ENCODE measurements around the gene ABCC9.
"Not testable (repeated sequence)": the region's sequence is repeated elsewhere in the genome, so short reads cannot be mapped to it uniquely, and the experiment has no call there.

ABCC9 gene

GRCh38 chr12:21921436-21921835, 19.8 kb downstream of the ABCC9 start:
- TF ChIP-seq EZH2 (IDR thresholded peaks at IDR 0.05) = no peak
- TF ChIP-seq POLR2AphosphoS5 (IDR thresholded peaks at IDR 0.05; ENCODE audit: borderline replicate concordance, low read depth, low read length) = no peak
- TF ChIP-seq FOXP2 (optimal IDR thresholded peaks at IDR 0.05; ENCODE audit: control extremely low read depth, extremely low read length, insufficient read depth) = no peak
- Histone ChIP-seq H3K9ac (ENCODE audit: insufficient read length) (no peak overlapping the region), H3K9me3 (ENCODE audit: low read depth, low read length) (no peaks in the 10 kb centered on the region), H3K4me3 (no peak overlapping the region), H3K36me3 (ENCODE audit: insufficient read depth, low read length) (no peaks in the 10 kb centered on the region), H3K27ac (no peak overlapping the region)
- DNase-seq (ENCODE audit: low read depth, low spot score) = no peak

- no peak for DNase-seq (ENCODE audit: low read depth, low spot score)
- no peaks in the 10 kb centered on the region for H3K9me3 ChIP-seq (ENCODE audit: low read depth, low read length)
- no peak overlapping the region for H3K4me3 ChIP-seq
- TF ChIP-seq POLR2AphosphoS5 (IDR thresholded peaks at IDR 0.05; ENCODE audit: borderline replicate concordance, low read depth, low read length) = no peak
- no peak for TF ChIP-seq FOXP2 (optimal IDR thresholded peaks at IDR 0.05; ENCODE audit: control extremely low read depth, extremely low read length, insufficient read depth)
- no peak for TF ChIP-seq EZH2 (IDR thresholded peaks at IDR 0.05)
- H3K27ac ChIP-seq = no peak overlapping the region
- H3K36me3 ChIP-seq (ENCODE audit: insufficient read depth, low read length) = no peaks in the 10 kb centered on the region
- no peak overlapping the region for H3K9ac ChIP-seq (ENCODE audit: insufficient read length)
These were observed 22.8 kb downstream of the ABCC9 start for GRCh38 chr12:21918456-21918855.

- H3K36me3 ChIP-seq (ENCODE audit: insufficient read depth, low read length) = no peaks in the 10 kb centered on the region
- TF ChIP-seq FOXP2 (optimal IDR thresholded peaks at IDR 0.05; ENCODE audit: control extremely low read depth, extremely low read length, insufficient read depth) (no peak), POLR2AphosphoS5 (IDR thresholded peaks at IDR 0.05; ENCODE audit: borderline replicate concordance, low read depth, low read length) (no peak), EZH2 (IDR thresholded peaks at IDR 0.05) (no peak)
- H3K4me3 ChIP-seq = no peak overlapping the region
- no peak overlapping the region for H3K9ac ChIP-seq (ENCODE audit: insufficient read length)
- no peak overlapping the region for H3K27ac ChIP-seq
- no peak for DNase-seq (ENCODE audit: low read depth, low spot score)
- H3K9me3 ChIP-seq (ENCODE audit: low read depth, low read length) = no peaks in the 10 kb centered on the region
These were observed 27.4 kb downstream of the ABCC9 start for GRCh38 chr12:21913823-21914222.

- DNase-seq (ENCODE audit: low read depth, low spot score) = no peak
- no peak overlapping the region for H3K27ac ChIP-seq
- H3K4me3 ChIP-seq = no peak overlapping the region
- H3K36me3 ChIP-seq (ENCODE audit: insufficient read depth, low read length) = no peaks in the 10 kb centered on the region
- no peak overlapping the region for H3K9ac ChIP-seq (ENCODE audit: insufficient read length)
- H3K9me3 ChIP-seq (ENCODE audit: low read depth, low read length) = no peaks in the 10 kb centered on the region
- no peak for TF ChIP-seq FOXP2 (optimal IDR thresholded peaks at IDR 0.05; ENCODE audit: control extremely low read depth, extremely low read length, insufficient read depth)
- TF ChIP-seq POLR2AphosphoS5 (IDR thresholded peaks at IDR 0.05; ENCODE audit: borderline replicate concordance, low read depth, low read length) = no peak
- no peak for TF ChIP-seq EZH2 (IDR thresholded peaks at IDR 0.05)
These were observed 28.9 kb downstream of the ABCC9 start for GRCh38 chr12:21912318-21912717.

GRCh38 chr12:21911832-21912231, 29.4 kb downstream of the ABCC9 start:
- TF ChIP-seq FOXP2 (optimal IDR thresholded peaks at IDR 0.05; ENCODE audit: control extremely low read depth, extremely low read length, insufficient read depth) = no peak
- TF ChIP-seq EZH2 (IDR thresholded peaks at IDR 0.05) = no peak
- TF ChIP-seq POLR2AphosphoS5 (IDR thresholded peaks at IDR 0.05; ENCODE audit: borderline replicate concordance, low read depth, low read length) = no peak
- H3K27ac ChIP-seq = no peak overlapping the region
- no peak for DNase-seq (ENCODE audit: low read depth, low spot score)
- no peaks in the 10 kb centered on the region for H3K9me3 ChIP-seq (ENCODE audit: low read depth, low read length)
- no peak overlapping the region for H3K9ac ChIP-seq (ENCODE audit: insufficient read length)
- H3K4me3 ChIP-seq = no peak overlapping the region
- H3K36me3 ChIP-seq (ENCODE audit: insufficient read depth, low read length) = no peaks in the 10 kb centered on the region

- Histone ChIP-seq H3K9me3 (ENCODE audit: low read depth, low read length) (no peaks in the 10 kb centered on the region), H3K9ac (ENCODE audit: insufficient read length) (no peak overlapping the region), H3K36me3 (ENCODE audit: insufficient read depth, low read length) (no peaks in the 10 kb centered on the region), H3K27ac (no peak overlapping the region), H3K4me3 (no peak overlapping the region)
- no peak for TF ChIP-seq FOXP2 (optimal IDR thresholded peaks at IDR 0.05; ENCODE audit: control extremely low read depth, extremely low read length, insufficient read depth)
- TF ChIP-seq POLR2AphosphoS5 (IDR thresholded peaks at IDR 0.05; ENCODE audit: borderline replicate concordance, low read depth, low read length) = no peak
- no peak for TF ChIP-seq EZH2 (IDR thresholded peaks at IDR 0.05)
- no peak for DNase-seq (ENCODE audit: low read depth, low spot score)
These were observed 30.6 kb downstream of the ABCC9 start for GRCh38 chr12:21910657-21911056.

- Histone ChIP-seq H3K9me3 (ENCODE audit: low read depth, low read length) (no peaks in the 10 kb centered on the region), H3K27ac (no peak overlapping the region), H3K9ac (ENCODE audit: insufficient read length) (no peak overlapping the region), H3K36me3 (ENCODE audit: insufficient read depth, low read length) (no peaks in the 10 kb centered on the region), H3K4me3 (no peak overlapping the region)
- DNase-seq (ENCODE audit: low read depth, low spot score) = no peak
- TF ChIP-seq POLR2AphosphoS5 (IDR thresholded peaks at IDR 0.05; ENCODE audit: borderline replicate concordance, low read depth, low read length) (no peak), FOXP2 (optimal IDR thresholded peaks at IDR 0.05; ENCODE audit: control extremely low read depth, extremely low read length, insufficient read depth) (no peak), EZH2 (IDR thresholded peaks at IDR 0.05) (no peak)
These were observed 33.0 kb downstream of the ABCC9 start for GRCh38 chr12:21907948-21908837.

- H3K36me3 ChIP-seq (ENCODE audit: insufficient read depth, low read length) = no peaks in the 10 kb centered on the region
- no peak overlapping the region for H3K27ac ChIP-seq
- H3K9me3 ChIP-seq (ENCODE audit: low read depth, low read length) = no peaks in the 10 kb centered on the region
- no peak for DNase-seq (ENCODE audit: low read depth, low spot score)
- H3K4me3 ChIP-seq = no peak overlapping the region
- TF ChIP-seq FOXP2 (optimal IDR thresholded peaks at IDR 0.05; ENCODE audit: control extremely low read depth, extremely low read length, insufficient read depth) = no peak
- TF ChIP-seq EZH2 (IDR thresholded peaks at IDR 0.05) = no peak
- no peak for TF ChIP-seq POLR2AphosphoS5 (IDR thresholded peaks at IDR 0.05; ENCODE audit: borderline replicate concordance, low read depth, low read length)
- H3K9ac ChIP-seq (ENCODE audit: insufficient read length) = no peak overlapping the region
These were observed 34.2 kb downstream of the ABCC9 start for GRCh38 chr12:21906919-21907493.

- H3K9ac ChIP-seq (ENCODE audit: insufficient read length); H3K4me3 ChIP-seq; H3K36me3 ChIP-seq (ENCODE audit: insufficient read depth, low read length); DNase-seq (ENCODE audit: low read depth, low spot score); H3K9me3 ChIP-seq (ENCODE audit: low read depth, low read length); H3K27ac ChIP-seq: not testable (repeated sequence)
These were observed 41.7 kb downstream of the ABCC9 start for GRCh38 chr12:21899532-21899931.
